ENCODE data around the gene RPAIN. TPM values are rescaled to one million over a fixed set of nuclear protein-coding genes. Genes with fewer than 3 reads are reported as not detected.

Gene RPAIN
- total RNA-seq, 1 donor from 2014 or later: 97.8 TPM

DNA sequence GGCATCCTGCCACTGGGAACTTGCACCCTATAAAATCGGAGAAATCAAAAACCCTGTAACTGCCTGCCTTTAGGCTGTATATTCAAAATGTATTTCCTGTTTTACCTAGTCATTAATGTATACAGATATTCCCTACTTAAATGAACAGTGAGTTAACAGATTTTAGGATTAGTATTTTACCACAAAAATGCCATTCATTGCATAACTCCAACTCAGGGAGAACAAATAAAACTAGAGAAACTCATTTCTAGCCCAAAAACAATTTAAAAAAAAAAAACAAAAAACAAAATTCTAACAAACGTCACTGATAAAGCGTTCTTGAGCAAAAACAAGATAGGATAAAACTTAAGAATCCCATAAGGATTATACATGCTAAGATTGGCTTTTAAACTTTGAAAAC is 52.5 kb downstream of the RPAIN start:
- DNase-seq (ENCODE audit: low spot score in 2 of 2, unreplicated experiment in 2 of 2): no peak
- no peaks in the 10 kb centered on the region for H3K27me3 Mint-ChIP-seq (ENCODE audit: low read depth)
- peaks cover 7% of the 10 kb centered on the region for H3K9me3 Mint-ChIP-seq
- peaks cover 6% of the 10 kb centered on the region for H3K4me1 Mint-ChIP-seq
- H3K36me3 Mint-ChIP-seq: peaks cover 36% of the 10 kb centered on the region
- H3K4me3 Mint-ChIP-seq: no peak overlapping the region
- TF ChIP-seq, protein P1, sequence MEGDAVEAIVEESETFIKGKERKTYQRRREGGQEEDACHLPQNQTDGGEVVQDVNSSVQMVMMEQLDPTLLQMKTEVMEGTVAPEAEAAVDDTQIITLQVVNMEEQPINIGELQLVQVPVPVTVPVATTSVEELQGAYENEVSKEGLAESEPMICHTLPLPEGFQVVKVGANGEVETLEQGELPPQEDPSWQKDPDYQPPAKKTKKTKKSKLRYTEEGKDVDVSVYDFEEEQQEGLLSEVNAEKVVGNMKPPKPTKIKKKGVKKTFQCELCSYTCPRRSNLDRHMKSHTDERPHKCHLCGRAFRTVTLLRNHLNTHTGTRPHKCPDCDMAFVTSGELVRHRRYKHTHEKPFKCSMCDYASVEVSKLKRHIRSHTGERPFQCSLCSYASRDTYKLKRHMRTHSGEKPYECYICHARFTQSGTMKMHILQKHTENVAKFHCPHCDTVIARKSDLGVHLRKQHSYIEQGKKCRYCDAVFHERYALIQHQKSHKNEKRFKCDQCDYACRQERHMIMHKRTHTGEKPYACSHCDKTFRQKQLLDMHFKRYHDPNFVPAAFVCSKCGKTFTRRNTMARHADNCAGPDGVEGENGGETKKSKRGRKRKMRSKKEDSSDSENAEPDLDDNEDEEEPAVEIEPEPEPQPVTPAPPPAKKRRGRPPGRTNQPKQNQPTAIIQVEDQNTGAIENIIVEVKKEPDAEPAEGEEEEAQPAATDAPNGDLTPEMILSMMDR (IDR thresholded peaks at IDR 0.05; ENCODE audit: unreplicated experiment): no peak
- no peak overlapping the region for H3K27ac Mint-ChIP-seq

DNA sequence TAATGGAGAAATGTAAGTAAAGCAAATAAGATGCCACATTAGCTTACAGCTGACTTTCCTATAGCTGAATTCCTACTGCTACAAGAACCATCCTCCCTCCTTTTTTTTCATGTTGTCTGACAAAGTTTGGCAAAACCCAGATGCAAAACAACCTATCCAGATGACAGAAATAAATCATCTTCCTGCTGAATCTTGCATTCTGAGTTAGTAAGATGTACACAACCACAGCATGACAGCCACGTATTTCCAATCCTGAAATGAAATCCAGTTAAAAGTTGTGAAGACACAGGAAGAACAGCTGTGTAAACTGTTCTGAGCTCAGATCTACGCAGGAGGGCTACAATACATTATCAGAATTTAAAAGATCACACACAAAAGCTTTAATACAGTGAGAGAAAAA is 53.9 kb downstream of the RPAIN start:
- Mint-ChIP-seq H3K4me3 (no peak overlapping the region), H3K9me3 (peaks cover 7% of the 10 kb centered on the region), H3K36me3 (peaks cover 49% of the 10 kb centered on the region), H3K27me3 (ENCODE audit: low read depth) (no peaks in the 10 kb centered on the region), H3K4me1 (no peaks in the 10 kb centered on the region), H3K27ac (no peak overlapping the region)
- TF ChIP-seq, protein P1 (IDR thresholded peaks at IDR 0.05; ENCODE audit: unreplicated experiment): no peak
- no peak for DNase-seq (ENCODE audit: low spot score in 2 of 2, unreplicated experiment in 2 of 2)

DNA sequence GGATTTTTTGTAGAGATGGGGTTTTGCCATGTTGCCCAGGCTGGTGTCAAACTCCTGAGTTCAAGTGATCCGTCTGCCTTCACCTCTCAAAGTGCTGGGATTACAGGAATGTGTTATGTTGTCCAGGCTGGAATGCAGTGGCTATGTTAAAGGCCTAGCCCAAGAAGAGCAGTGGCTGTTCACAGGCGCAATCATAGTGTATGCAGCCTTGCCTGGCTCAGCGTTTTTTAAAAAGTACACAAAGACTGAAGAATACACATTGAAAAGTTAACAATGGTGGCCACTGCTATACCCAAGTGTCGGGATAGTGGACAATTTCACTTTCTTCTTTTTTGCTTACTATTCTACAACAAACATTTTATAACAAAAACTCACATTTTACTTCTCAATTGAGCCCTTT is 59.0 kb downstream of the RPAIN start:
- H3K27ac Mint-ChIP-seq: no peak overlapping the region
- peaks cover 23% of the 10 kb centered on the region for H3K4me1 Mint-ChIP-seq
- TF ChIP-seq, protein P1 (IDR thresholded peaks at IDR 0.05; ENCODE audit: unreplicated experiment): no peak
- H3K4me3 Mint-ChIP-seq: no peak overlapping the region
- H3K9me3 Mint-ChIP-seq: peaks cover 7% of the 10 kb centered on the region
- no peaks in the 10 kb centered on the region for H3K27me3 Mint-ChIP-seq (ENCODE audit: low read depth)
- H3K36me3 Mint-ChIP-seq: peaks cover 58% of the 10 kb centered on the region
- no peak for DNase-seq (ENCODE audit: low spot score in 2 of 2, unreplicated experiment in 2 of 2)

DNA sequence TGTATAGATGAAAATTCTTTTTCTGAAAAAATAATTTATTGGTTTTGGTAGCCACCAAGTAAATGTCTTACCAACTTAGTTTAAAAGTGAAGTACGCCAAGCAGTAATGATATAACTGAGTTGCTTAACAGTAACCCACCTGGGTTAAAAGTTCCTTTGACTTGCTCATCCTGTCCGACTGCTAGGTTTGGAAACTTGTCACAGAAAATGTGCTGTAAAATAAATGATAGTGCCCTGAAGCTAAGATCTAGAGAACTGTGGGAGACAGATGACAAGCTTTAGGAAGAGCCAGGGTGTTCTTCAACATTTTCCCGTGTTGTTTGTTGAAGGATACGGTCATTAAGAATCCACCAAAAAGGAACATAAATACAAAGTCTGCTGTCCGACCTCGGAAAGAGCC is 61.0 kb downstream of the RPAIN start:
- Mint-ChIP-seq H3K4me3 (no peak overlapping the region), H3K4me1 (peaks cover 37% of the 10 kb centered on the region), H3K27me3 (ENCODE audit: low read depth) (no peaks in the 10 kb centered on the region), H3K36me3 (peaks cover 49% of the 10 kb centered on the region), H3K9me3 (peaks cover 7% of the 10 kb centered on the region), H3K27ac (peak overlapping the region; percentile 82)
- DNase-seq (ENCODE audit: low spot score in 2 of 2, unreplicated experiment in 2 of 2): no peak
- TF ChIP-seq, protein P1 (IDR thresholded peaks at IDR 0.05; ENCODE audit: unreplicated experiment): no peak

DNA sequence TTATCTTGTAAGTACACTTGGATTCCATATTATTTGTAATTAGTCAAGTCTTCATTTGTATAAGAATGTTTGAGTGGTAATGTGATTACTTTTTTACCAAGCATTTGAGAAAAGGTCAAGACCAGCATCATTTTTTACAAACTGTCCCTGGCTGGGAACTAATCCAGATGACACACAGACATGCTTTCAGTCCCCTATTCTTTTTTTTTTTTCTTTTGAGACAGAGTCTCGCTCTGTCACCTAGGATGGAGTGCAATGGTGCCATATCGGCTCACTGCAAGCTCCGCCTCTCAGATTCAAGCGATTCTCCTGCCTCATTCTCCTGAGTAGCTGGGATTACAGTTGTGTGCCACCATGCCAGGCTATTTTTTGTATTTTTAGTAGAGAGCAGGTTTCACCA is 61.5 kb downstream of the RPAIN start:
- Mint-ChIP-seq H3K4me1 (peaks cover 37% of the 10 kb centered on the region), H3K36me3 (peaks cover 47% of the 10 kb centered on the region), H3K9me3 (peaks cover 7% of the 10 kb centered on the region), H3K4me3 (no peak overlapping the region), H3K27me3 (ENCODE audit: low read depth) (no peaks in the 10 kb centered on the region), H3K27ac (peak overlapping the region; percentile 82)
- no peak for DNase-seq (ENCODE audit: low spot score in 2 of 2, unreplicated experiment in 2 of 2)
- TF ChIP-seq, protein P1 (IDR thresholded peaks at IDR 0.05; ENCODE audit: unreplicated experiment): no peak

Other genes with a start within 250 kb of the RPAIN start
- 18.3 to 21.0 TPM (median 18.9 TPM) in 3 replicates for gene ZNF594, start 228.3 kb upstream of the RPAIN start, total RNA-seq
- not detected in 3 replicates for gene SCIMP, start 185.3 kb upstream of the RPAIN start, total RNA-seq
- gene RABEP1, start 137.9 kb upstream of the RPAIN start, total RNA-seq: 46.1 to 50.9 TPM (median 46.6 TPM) in 3 replicates
- 61.7 to 67.6 TPM (median 66.3 TPM) in 3 replicates for gene NUP88, start 520 bp upstream of the RPAIN start, total RNA-seq
- 91.5 to 96.4 TPM (median 92.9 TPM) in 3 replicates for gene C1QBP, start 19.0 kb downstream of the RPAIN start, total RNA-seq
- 27.3 to 28.4 TPM (median 27.4 TPM) in 3 replicates for gene DHX33, start 48.8 kb downstream of the RPAIN start, total RNA-seq
- gene DERL2, start 66.0 kb downstream of the RPAIN start, total RNA-seq: 69.5 to 70.6 TPM (median 69.9 TPM) in 3 replicates
- gene MIS12, start 66.4 kb downstream of the RPAIN start, total RNA-seq: 22.9 to 23.0 TPM (median 23.0 TPM) in 3 replicates
- 36.2 to 37.1 TPM (median 36.5 TPM) in 3 replicates for gene NLRP1, start 164.3 kb downstream of the RPAIN start, total RNA-seq